ENCODE measurements around the gene EIF5. TPM values are rescaled to one million over a fixed set of nuclear protein-coding genes. Genes with fewer than 3 reads are reported as not detected.

The EIF5 gene
- total and polyA plus RNA-seq, 2 of the 8 experiments (the other 6 are each of a cell fraction or from before 2014, with no cell fraction given), result 179 to 323 TPM

- no peak overlapping the region for H3K4ac ChIP-seq (replicated peaks; ENCODE audit: insufficient read length, low read depth, low read length)
- H2BK120ac ChIP-seq (replicated peaks; ENCODE audit: low read depth, low read length), result no peak overlapping the region
- WGBS, 2 experiments (ENCODE audit: extremely low coverage in 1 of 2, insufficient coverage in 1 of 2, insufficient read length in 1 of 2, insufficient replicate concordance in 2 of 2, low coverage in 1 of 2, low lambda C conversion rate in 2 of 2, missing lambda C conversion rate in 1 of 2), result 49% methylated on average over 10 of the region's 10 CpGs; no CpG with 5 or more reads in 1 of the 2 experiments
- no peak overlapping the region for H4K91ac ChIP-seq (replicated peaks; ENCODE audit: insufficient read length, low read length)
- H3K9me3 ChIP-seq (ENCODE audit: insufficient read depth in 2 of 2, low read depth in 1 of 2, low read length in 1 of 2), result peaks cover 4% of the 10 kb centered on the region in 2 experiments; a peak in 1 of 4 replicates
- ChIA-PET CTCF (ENCODE audit: partially characterized antibody) (interaction anchor here (0.6 to 7.8 kb wide), 47 partner anchors 9 to 499 kb away, joined by 3 to 128 read pairs (median 5); partner anchors contain the start of genes LBHD2 and TNFAIP2), POLR2A (ENCODE audit: partially characterized antibody) (interaction anchor here (1.7 to 2.5 kb wide), 2 partner anchors 41 to 52 kb away, joined by 4 to 5 read pairs; partner anchors contain the start of gene EIF5)
- H3K56ac ChIP-seq (replicated peaks; ENCODE audit: insufficient read length, low read depth, low read length), result no peak overlapping the region
- no peaks in the 10 kb centered on the region for H3K23me2 ChIP-seq (ENCODE audit: low read depth, low read length)
- H3K36me3 ChIP-seq (ENCODE audit: control insufficient read depth in 2 of 4, insufficient read depth in 4 of 4, low read length in 3 of 4), result no peaks in the 10 kb centered on the region
- H3K18ac ChIP-seq (ENCODE audit: extremely low read depth, low read length), result no peak overlapping the region
- no peaks in the 10 kb centered on the region for H4K20me1 ChIP-seq (replicated peaks in 1 of 2; ENCODE audit: control insufficient read depth in 1 of 2, insufficient read depth in 2 of 2, low read length in 2 of 2)
- H3K4me1 ChIP-seq (replicated peaks in 1 of 4; ENCODE audit: control insufficient read depth in 3 of 4, insufficient read depth in 4 of 4, low read length in 3 of 4), result peaks cover 0 to under 1% (median under 1%) of the 10 kb centered on the region in 4 experiments; a peak in 2 of 7 replicates
- no peaks in the 10 kb centered on the region; a peak in 1 of 7 replicates for H3K27me3 ChIP-seq (replicated peaks in 1 of 4; ENCODE audit: control insufficient read depth in 3 of 4, extremely low read depth in 1 of 4, insufficient read depth in 3 of 4, low read length in 3 of 4)
- H2AK5ac ChIP-seq (ENCODE audit: low read depth, low read length), result no peak overlapping the region
- H3K79me1 ChIP-seq (ENCODE audit: low read depth, low read length), result no peaks in the 10 kb centered on the region
- FAIRE-seq (peak; percentile 90), DNase-seq (ENCODE audit: low read depth in 1 of 2, low spot score in 2 of 2) (peak in 1 of 2 experiments; percentile 92)
- no peak overlapping the region for H3K23ac ChIP-seq (ENCODE audit: insufficient read length)
- H2AFZ ChIP-seq (ENCODE audit: low read length), result no peak overlapping the region
- H2BK5ac ChIP-seq (ENCODE audit: low read depth, low read length), result no peak overlapping the region
- H3K27ac ChIP-seq (ENCODE audit: low read depth, low read length), result no peak overlapping the region
- H3K4me2 ChIP-seq (ENCODE audit: insufficient read depth in 1 of 2, low read depth in 2 of 2, low read length in 2 of 2), result no peak overlapping the region
- H4K8ac ChIP-seq (ENCODE audit: extremely low read depth, insufficient read depth, low read length), result no peak overlapping the region
- no peak overlapping the region for H2BK15ac ChIP-seq (ENCODE audit: low read length)
- no peaks in the 10 kb centered on the region for H3K79me2 ChIP-seq (ENCODE audit: control insufficient read depth in 1 of 2, insufficient read depth in 2 of 2, low read length in 2 of 2)
- no peak overlapping the region for H3K4me3 ChIP-seq (ENCODE audit: extremely low read depth in 1 of 4, insufficient read depth in 2 of 4, low read depth in 3 of 4, low read length in 4 of 4)
- no peak overlapping the region for H2BK12ac ChIP-seq (ENCODE audit: low read depth, low read length)
- H3K14ac ChIP-seq (ENCODE audit: insufficient read length), result no peak overlapping the region
- no peak overlapping the region for H2BK20ac ChIP-seq (ENCODE audit: low read length)
- H4K5ac ChIP-seq (ENCODE audit: insufficient read length, low read depth, low read length), result no peak overlapping the region
- no peak overlapping the region for H3K9ac ChIP-seq (replicated peaks in 1 of 4; ENCODE audit: extremely low read depth in 1 of 4, low read depth in 3 of 4, low read length in 3 of 4)
- TF ChIP-seq BACH1 (IDR thresholded peaks at IDR 0.05; ENCODE audit: low read length) (no peak), JUND (IDR thresholded peaks at IDR 0.05; ENCODE audit: low read length) (no peak), HDAC2 (IDR thresholded peaks at IDR 0.05; ENCODE audit: borderline replicate concordance in 1 of 2, low read depth in 2 of 2, low read length in 2 of 2) (no peak), JUN (IDR thresholded peaks at IDR 0.05; ENCODE audit: low read depth, low read length) (no peak), GABPA (IDR thresholded peaks at IDR 0.05; ENCODE audit: borderline replicate concordance, insufficient read depth, low read length) (no peak), KDM1A (IDR thresholded peaks at IDR 0.05; ENCODE audit: borderline replicate concordance, low read length) (no peak; the same call in 1 of the 2 replicates), CREB1 (IDR thresholded peaks at IDR 0.05) (no peak), POLR2AphosphoS5 (IDR thresholded peaks at IDR 0.05; ENCODE audit: low read depth, low read length) (no peak), EP300 (IDR thresholded peaks at IDR 0.05; ENCODE audit: borderline replicate concordance in 1 of 2, low read depth in 2 of 2, low read length in 2 of 2) (no peak), ZNF274 (IDR thresholded peaks at IDR 0.05; ENCODE audit: borderline replicate concordance, extremely low read depth, low read length) (no peak), ASH2L (IDR thresholded peaks at IDR 0.05; ENCODE audit: low read length) (no peak), TAF1 (IDR thresholded peaks at IDR 0.05; ENCODE audit: low read depth, low read length) (no peak)
Observed at GRCh38 chr14:103292426-103293374, 41.3 kb upstream of the EIF5 start.
